ENCODE results near the gene ACSL1. TPM values are rescaled to one million over a fixed set of nuclear protein-coding genes. Genes with fewer than 3 reads are reported as not detected.

ACSL1 gene
- total and polyA plus RNA-seq, 2 experiments from 2014 or later = 121 to 168 TPM

- H3K9me2 ChIP-seq (replicated peaks; ENCODE audit: insufficient read depth) = no peaks in the 10 kb centered on the region
- peaks cover 46% of the 10 kb centered on the region for H3K4me1 ChIP-seq (ENCODE audit: insufficient read depth)
- no peaks in the 10 kb centered on the region for H3K27me3 ChIP-seq
- H3K4me3 ChIP-seq = no peak overlapping the region
- peaks cover 54% of the 10 kb centered on the region for H3K79me2 ChIP-seq
- no peak overlapping the region for H2AFZ ChIP-seq
- no peaks in the 10 kb centered on the region for H3K36me3 ChIP-seq (replicated peaks; ENCODE audit: insufficient read depth, low read depth)
- DNase-seq (ENCODE audit: low spot score) = no peak
- WGBS (ENCODE audit: low lambda C conversion rate, missing lambda C conversion rate) = 90% methylated on average over 2 of the region's 2 CpGs
- peak overlapping the region; percentile 37 for H3K4me2 ChIP-seq
- H3K9me3 ChIP-seq (ENCODE audit: low read depth) = no peaks in the 10 kb centered on the region
- H4K20me1 ChIP-seq (ENCODE audit: insufficient read depth, poor library complexity, severe bottlenecking) = peaks cover 2% of the 10 kb centered on the region
- no peak for TF ChIP-seq CTCF (IDR thresholded peaks at IDR 0.05; ENCODE audit: poor library complexity)
- TF ChIP-seq EZH2 (IDR thresholded peaks at IDR 0.05; ENCODE audit: borderline replicate concordance) = no peak
- no peak for TF ChIP-seq EZH2phosphoT487 (IDR thresholded peaks at IDR 0.05; ENCODE audit: low read depth, severe bottlenecking, unreplicated experiment)
- H3K27ac ChIP-seq = peak overlapping the region; percentile 48
These were observed 19.6 kb downstream of the ACSL1 start for GRCh38 chr4:184806229-184806550.

- no peak overlapping the region for H3K4me3 ChIP-seq
- no peak for TF ChIP-seq EZH2phosphoT487 (IDR thresholded peaks at IDR 0.05; ENCODE audit: low read depth, severe bottlenecking, unreplicated experiment)
- peak overlapping the region; percentile 37 for H3K4me2 ChIP-seq
- H3K9me2 ChIP-seq (replicated peaks; ENCODE audit: insufficient read depth) = no peaks in the 10 kb centered on the region
- peak overlapping the region; percentile 48 for H3K27ac ChIP-seq
- 80% methylated on average over 11 of the region's 11 CpGs for WGBS (ENCODE audit: low lambda C conversion rate, missing lambda C conversion rate)
- peaks cover 2% of the 10 kb centered on the region for H4K20me1 ChIP-seq (ENCODE audit: insufficient read depth, poor library complexity, severe bottlenecking)
- no peak overlapping the region for H2AFZ ChIP-seq
- peak; percentile 57 for DNase-seq (ENCODE audit: low spot score)
- H3K36me3 ChIP-seq (replicated peaks; ENCODE audit: insufficient read depth, low read depth) = no peaks in the 10 kb centered on the region
- peaks cover 51% of the 10 kb centered on the region for H3K79me2 ChIP-seq
- H3K27me3 ChIP-seq = no peaks in the 10 kb centered on the region
- H3K9me3 ChIP-seq (ENCODE audit: low read depth) = no peaks in the 10 kb centered on the region
- H3K4me1 ChIP-seq (ENCODE audit: insufficient read depth) = peaks cover 47% of the 10 kb centered on the region
These were observed 20.1 kb downstream of the ACSL1 start for GRCh38 chr4:184805462-184806228.

- Histone ChIP-seq H3K27ac (no peak overlapping the region), H3K4me1 (ENCODE audit: insufficient read depth) (peaks cover 47% of the 10 kb centered on the region), H3K27me3 (no peaks in the 10 kb centered on the region), H3K4me2 (peak overlapping the region; percentile 37), H3K9me3 (ENCODE audit: low read depth) (no peaks in the 10 kb centered on the region), H3K9me2 (replicated peaks; ENCODE audit: insufficient read depth) (no peaks in the 10 kb centered on the region), H2AFZ (no peak overlapping the region), H3K4me3 (no peak overlapping the region), H3K36me3 (replicated peaks; ENCODE audit: insufficient read depth, low read depth) (no peaks in the 10 kb centered on the region), H4K20me1 (ENCODE audit: insufficient read depth, poor library complexity, severe bottlenecking) (peaks cover 2% of the 10 kb centered on the region), H3K79me2 (peaks cover 41% of the 10 kb centered on the region)
- TF ChIP-seq EZH2 (IDR thresholded peaks at IDR 0.05; ENCODE audit: borderline replicate concordance) = no peak
- TF ChIP-seq CTCF (IDR thresholded peaks at IDR 0.05; ENCODE audit: poor library complexity) = no peak
- TF ChIP-seq EZH2phosphoT487 (IDR thresholded peaks at IDR 0.05; ENCODE audit: low read depth, severe bottlenecking, unreplicated experiment) = no peak
- no peak for DNase-seq (ENCODE audit: low spot score)
- WGBS (ENCODE audit: low lambda C conversion rate, missing lambda C conversion rate) = 94% methylated on average over 5 of the region's 5 CpGs
These were observed 21.1 kb downstream of the ACSL1 start for GRCh38 chr4:184804621-184805020.

GRCh38 chr4:184803874-184804273 lies 21.9 kb downstream of the ACSL1 start:
- no peak overlapping the region for H2AFZ ChIP-seq
- peaks cover 47% of the 10 kb centered on the region for H3K4me1 ChIP-seq (ENCODE audit: insufficient read depth)
- 76% methylated on average over 4 of the region's 4 CpGs for WGBS (ENCODE audit: low lambda C conversion rate, missing lambda C conversion rate)
- H3K9me2 ChIP-seq (replicated peaks; ENCODE audit: insufficient read depth) = no peaks in the 10 kb centered on the region
- H3K4me3 ChIP-seq = no peak overlapping the region
- H3K36me3 ChIP-seq (replicated peaks; ENCODE audit: insufficient read depth, low read depth) = no peaks in the 10 kb centered on the region
- no peak for DNase-seq (ENCODE audit: low spot score)
- no peak overlapping the region for H3K27ac ChIP-seq
- H3K9me3 ChIP-seq (ENCODE audit: low read depth) = no peaks in the 10 kb centered on the region
- no peaks in the 10 kb centered on the region for H3K27me3 ChIP-seq
- H3K4me2 ChIP-seq = peak overlapping the region; percentile 8
- H4K20me1 ChIP-seq (ENCODE audit: insufficient read depth, poor library complexity, severe bottlenecking) = peaks cover 2% of the 10 kb centered on the region
- peaks cover 40% of the 10 kb centered on the region for H3K79me2 ChIP-seq
- TF ChIP-seq EZH2phosphoT487 (IDR thresholded peaks at IDR 0.05; ENCODE audit: low read depth, severe bottlenecking, unreplicated experiment) = no peak
- no peak for TF ChIP-seq EZH2 (IDR thresholded peaks at IDR 0.05; ENCODE audit: borderline replicate concordance)

Measured in hepatocyte (in vitro differentiated cells).